EH (cell line): ENCODE results near the gene FAM151B.

ENCODE experiments used
- DNase-seq: peaks from one replicate; pipeline ENCODE4 v3.0.0-alpha.2; 2015; ENCODE audit warnings: low read depth

Gene FAM151B

GRCh38 chr5:80588858-80589540 is 101.1 kb downstream of the FAM151B start:
- DNase-seq, result no peak

GRCh38 chr5:80590766-80591165 is 102.9 kb downstream of the FAM151B start:
- DNase-seq, result no peak

GRCh38 chr5:80591352-80591751 is 103.5 kb downstream of the FAM151B start:
- no peak for DNase-seq

- no peak for DNase-seq
Observed at GRCh38 chr5:80592105-80592504, 104.2 kb downstream of the FAM151B start.
